Measurements from ENCODE around the gene AADACL2. TPM values are rescaled to one million over a fixed set of nuclear protein-coding genes. Genes with fewer than 3 reads are reported as not detected.

Gene AADACL2, protein sequence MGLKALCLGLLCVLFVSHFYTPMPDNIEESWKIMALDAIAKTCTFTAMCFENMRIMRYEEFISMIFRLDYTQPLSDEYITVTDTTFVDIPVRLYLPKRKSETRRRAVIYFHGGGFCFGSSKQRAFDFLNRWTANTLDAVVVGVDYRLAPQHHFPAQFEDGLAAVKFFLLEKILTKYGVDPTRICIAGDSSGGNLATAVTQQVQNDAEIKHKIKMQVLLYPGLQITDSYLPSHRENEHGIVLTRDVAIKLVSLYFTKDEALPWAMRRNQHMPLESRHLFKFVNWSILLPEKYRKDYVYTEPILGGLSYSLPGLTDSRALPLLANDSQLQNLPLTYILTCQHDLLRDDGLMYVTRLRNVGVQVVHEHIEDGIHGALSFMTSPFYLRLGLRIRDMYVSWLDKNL
- not detected for total RNA-seq

- no peak for DNase-seq
- 79 to 100% methylated on average over 1 of the region's 1 CpG for WGBS, 2 donors (ENCODE audit: low coverage in 1 of 2)
- Histone ChIP-seq H3K27me3 (no peaks in the 10 kb centered on the region), H3K27ac (no peak within 1 kb of the TSS), H3K36me3 (no peaks in the 10 kb centered on the region), H3K4me1 (no peaks in the 10 kb centered on the region), H3K9me3 (no peaks in the 10 kb centered on the region), H3K4me3 (no peak within 1 kb of the TSS)
- in situ Hi-C loops (cut with MboI; ENCODE audit: low pct_ligation_motif_present in 1 of 4, low pct_unique_long_range_greater_than_20kb in 1 of 4, low sequenced_read_pairs in 3 of 4), result no loop called here
- no peak for TF ChIP-seq POLR2AphosphoS5 (IDR thresholded peaks at IDR 0.05)
- intact Hi-C loops (cut with DNase I; ENCODE audit: low total_unique reads), result no loop called here
Measured at GRCh38 chr3:151733613-151734012, at the start of gene AADACL2. TSS of gene AADACL2 (plus strand) at chr3:151733927. CDS start at chr3:151734036, 109 bp downstream.

DNA sequence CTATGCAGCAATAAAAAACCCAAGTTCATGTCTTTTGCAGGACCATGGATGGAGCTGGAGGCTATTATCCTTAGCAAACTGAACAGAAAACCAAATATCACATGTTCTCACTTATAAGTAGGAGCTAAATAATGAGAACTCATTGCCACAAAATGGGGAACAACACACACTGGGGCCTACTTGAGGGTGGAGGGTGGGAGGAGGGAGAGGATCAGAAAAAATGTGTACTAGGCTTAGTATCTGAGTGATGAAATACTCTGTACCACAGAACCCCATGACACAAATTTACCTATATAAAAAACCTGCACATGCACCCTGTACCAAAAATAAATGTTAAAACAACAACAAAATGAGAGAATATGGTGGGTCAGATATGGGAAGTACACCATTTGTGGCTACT is 49.6 kb upstream of the AADACL2 start:
- TF ChIP-seq EP300 (IDR thresholded peaks at IDR 0.05; ENCODE audit: low read depth), result no peak
- no peak for TF ChIP-seq POLR2A (IDR thresholded peaks at IDR 0.05)
- TF ChIP-seq POLR2AphosphoS5 (IDR thresholded peaks at IDR 0.05), result no peak
- TF ChIP-seq, protein P1, sequence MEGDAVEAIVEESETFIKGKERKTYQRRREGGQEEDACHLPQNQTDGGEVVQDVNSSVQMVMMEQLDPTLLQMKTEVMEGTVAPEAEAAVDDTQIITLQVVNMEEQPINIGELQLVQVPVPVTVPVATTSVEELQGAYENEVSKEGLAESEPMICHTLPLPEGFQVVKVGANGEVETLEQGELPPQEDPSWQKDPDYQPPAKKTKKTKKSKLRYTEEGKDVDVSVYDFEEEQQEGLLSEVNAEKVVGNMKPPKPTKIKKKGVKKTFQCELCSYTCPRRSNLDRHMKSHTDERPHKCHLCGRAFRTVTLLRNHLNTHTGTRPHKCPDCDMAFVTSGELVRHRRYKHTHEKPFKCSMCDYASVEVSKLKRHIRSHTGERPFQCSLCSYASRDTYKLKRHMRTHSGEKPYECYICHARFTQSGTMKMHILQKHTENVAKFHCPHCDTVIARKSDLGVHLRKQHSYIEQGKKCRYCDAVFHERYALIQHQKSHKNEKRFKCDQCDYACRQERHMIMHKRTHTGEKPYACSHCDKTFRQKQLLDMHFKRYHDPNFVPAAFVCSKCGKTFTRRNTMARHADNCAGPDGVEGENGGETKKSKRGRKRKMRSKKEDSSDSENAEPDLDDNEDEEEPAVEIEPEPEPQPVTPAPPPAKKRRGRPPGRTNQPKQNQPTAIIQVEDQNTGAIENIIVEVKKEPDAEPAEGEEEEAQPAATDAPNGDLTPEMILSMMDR (IDR thresholded peaks at IDR 0.05), result no peak
- intact Hi-C loops (cut with DNase I; ENCODE audit: low total_unique reads), result no loop called here

GRCh38 chr3:151686257-151686656 is 47.5 kb upstream of the AADACL2 start:
- in situ Hi-C loops (cut with MboI; ENCODE audit: low pct_ligation_motif_present in 1 of 4, low pct_unique_long_range_greater_than_20kb in 1 of 4, low sequenced_read_pairs in 3 of 4), result no loop called here
- 87 to 92% methylated on average over 3 of the region's 3 CpGs for WGBS, 2 donors (ENCODE audit: low coverage in 1 of 2)
- Histone ChIP-seq H3K9me3 (no peaks in the 10 kb centered on the region), H3K27ac (no peak overlapping the region), H3K4me3 (no peak overlapping the region), H3K4me1 (peaks cover 0 to 4% (median 0%) of the 10 kb centered on the region in 4 donors), H3K36me3 (no peaks in the 10 kb centered on the region), H3K27me3 (no peaks in the 10 kb centered on the region)
- TF ChIP-seq POLR2A (IDR thresholded peaks at IDR 0.05), result no peak
- TF ChIP-seq EP300 (IDR thresholded peaks at IDR 0.05; ENCODE audit: low read depth), result no peak
- no peak for TF ChIP-seq POLR2AphosphoS5 (IDR thresholded peaks at IDR 0.05)
- TF ChIP-seq, protein P1 (IDR thresholded peaks at IDR 0.05), result no peak
- DNase-seq, result no peak
- intact Hi-C loops (cut with DNase I; ENCODE audit: low total_unique reads), result no loop called here

More for the DNA sequence above, 49.6 kb upstream of the AADACL2 start:
- H3K9me3 ChIP-seq, result no peaks in the 10 kb centered on the region
- no peak overlapping the region for H3K27ac ChIP-seq
- no peak overlapping the region for H3K4me3 ChIP-seq
- H3K36me3 ChIP-seq, result no peaks in the 10 kb centered on the region
- peaks cover 0 to 4% (median 0%) of the 10 kb centered on the region in 4 donors for H3K4me1 ChIP-seq
- no peak for DNase-seq
- H3K27me3 ChIP-seq, result no peaks in the 10 kb centered on the region
- in situ Hi-C loops (cut with MboI; ENCODE audit: low pct_ligation_motif_present in 1 of 4, low pct_unique_long_range_greater_than_20kb in 1 of 4, low sequenced_read_pairs in 3 of 4), result no loop called here

- WGBS, 2 donors (ENCODE audit: low coverage in 1 of 2), result 15 to 28% methylated on average over 5 of the region's 5 CpGs
- no peak for DNase-seq
- in situ Hi-C loops (cut with MboI; ENCODE audit: low pct_ligation_motif_present in 1 of 4, low pct_unique_long_range_greater_than_20kb in 1 of 4, low sequenced_read_pairs in 3 of 4) (no loop called here), intact Hi-C loops (cut with DNase I; ENCODE audit: low total_unique reads) (no loop called here)
- TF ChIP-seq POLR2A (IDR thresholded peaks at IDR 0.05) (no peak), EP300 (IDR thresholded peaks at IDR 0.05; ENCODE audit: low read depth) (no peak)
- Histone ChIP-seq H3K9me3 (no peaks in the 10 kb centered on the region), H3K4me1 (peaks cover 0 to 4% (median 0%) of the 10 kb centered on the region in 4 donors), H3K27ac (no peak overlapping the region), H3K36me3 (no peaks in the 10 kb centered on the region), H3K27me3 (no peaks in the 10 kb centered on the region), H3K4me3 (no peak overlapping the region)
Measured at GRCh38 chr3:151687076-151687475, 46.7 kb upstream of the AADACL2 start.

GRCh38 chr3:151688571-151688970 is 45.2 kb upstream of the AADACL2 start:
- no peak for DNase-seq
- Histone ChIP-seq H3K36me3 (no peaks in the 10 kb centered on the region), H3K27me3 (no peaks in the 10 kb centered on the region), H3K9me3 (no peaks in the 10 kb centered on the region), H3K27ac (no peak overlapping the region), H3K4me3 (no peak overlapping the region), H3K4me1 (peaks cover 0 to 4% (median 0%) of the 10 kb centered on the region in 4 donors)
- in situ Hi-C loops (cut with MboI; ENCODE audit: low pct_ligation_motif_present in 1 of 4, low pct_unique_long_range_greater_than_20kb in 1 of 4, low sequenced_read_pairs in 3 of 4), result no loop called here
- intact Hi-C loops (cut with DNase I; ENCODE audit: low total_unique reads), result no loop called here
- WGBS, 2 donors (ENCODE audit: low coverage in 1 of 2), result 17 to 31% methylated on average over 1 of the region's 1 CpG
- TF ChIP-seq POLR2A (IDR thresholded peaks at IDR 0.05) (no peak), POLR2AphosphoS5 (IDR thresholded peaks at IDR 0.05) (no peak), EP300 (IDR thresholded peaks at IDR 0.05; ENCODE audit: low read depth) (no peak)
- TF ChIP-seq, protein P1 (IDR thresholded peaks at IDR 0.05), result no peak

Data from transverse colon (tissue), 4 donors.